NOMO-1 (cell line): Measurements from ENCODE around the gene TEX29.

Source experiments
- DNase-seq, 2 experiments: peaks; one replicate each; lab custom pipeline; 2025; ENCODE audit not compliant: unreplicated experiment in 2 of 2; lab: John Stamatoyannopoulos, UW

Gene TEX29

GRCh38 chr13:111365149-111366005 lies 44.9 kb downstream of the TEX29 start:
- no peak for DNase-seq

DNA sequence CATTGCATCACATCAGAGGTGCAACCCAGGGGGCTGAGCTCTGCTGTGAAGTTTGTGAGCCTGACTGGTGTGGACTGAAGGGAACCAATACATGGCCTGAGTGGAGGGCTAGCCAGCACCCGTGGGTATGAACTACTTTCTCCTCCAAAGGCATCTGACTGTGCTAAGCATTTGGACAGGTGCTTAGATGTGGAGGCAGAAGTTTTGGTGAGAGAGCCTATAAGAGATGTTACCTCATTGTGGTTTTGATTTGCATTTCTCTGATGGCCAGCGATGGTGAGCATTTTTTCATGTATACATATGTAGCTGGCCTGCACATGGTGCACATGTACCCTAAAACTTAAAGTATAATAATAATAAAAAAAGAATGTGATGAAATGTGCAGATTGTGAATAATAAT lies 46.9 kb downstream of the TEX29 start:
- no peak for DNase-seq

DNA sequence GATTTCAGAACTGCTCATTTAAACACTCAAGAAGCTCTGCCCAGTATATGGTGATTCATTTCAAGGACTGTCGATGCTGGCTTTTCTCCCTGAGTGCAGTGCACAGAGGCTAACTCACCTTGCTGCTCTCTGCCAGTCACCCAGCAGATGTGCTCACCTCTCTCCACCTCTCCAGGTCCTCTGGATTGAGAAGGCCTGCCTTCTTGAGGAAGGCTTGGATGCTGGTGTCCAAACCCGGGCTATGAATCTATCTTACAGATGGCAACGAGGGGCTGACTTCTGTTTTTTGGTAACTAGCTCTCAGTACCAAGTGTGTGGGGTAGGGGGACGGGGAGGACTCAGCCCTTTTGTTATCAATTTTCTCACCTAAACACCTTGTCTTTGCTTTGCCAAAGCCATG lies 47.6 kb downstream of the TEX29 start:
- no peak for DNase-seq

GRCh38 chr13:111370147-111370546 lies 49.7 kb downstream of the TEX29 start:
- DNase-seq: no peak

GRCh38 chr13:111370570-111371535 lies 50.4 kb downstream of the TEX29 start:
- DNase-seq: no peak

- DNase-seq: no peak
Observed at GRCh38 chr13:111371720-111372119, 51.3 kb downstream of the TEX29 start.

DNA sequence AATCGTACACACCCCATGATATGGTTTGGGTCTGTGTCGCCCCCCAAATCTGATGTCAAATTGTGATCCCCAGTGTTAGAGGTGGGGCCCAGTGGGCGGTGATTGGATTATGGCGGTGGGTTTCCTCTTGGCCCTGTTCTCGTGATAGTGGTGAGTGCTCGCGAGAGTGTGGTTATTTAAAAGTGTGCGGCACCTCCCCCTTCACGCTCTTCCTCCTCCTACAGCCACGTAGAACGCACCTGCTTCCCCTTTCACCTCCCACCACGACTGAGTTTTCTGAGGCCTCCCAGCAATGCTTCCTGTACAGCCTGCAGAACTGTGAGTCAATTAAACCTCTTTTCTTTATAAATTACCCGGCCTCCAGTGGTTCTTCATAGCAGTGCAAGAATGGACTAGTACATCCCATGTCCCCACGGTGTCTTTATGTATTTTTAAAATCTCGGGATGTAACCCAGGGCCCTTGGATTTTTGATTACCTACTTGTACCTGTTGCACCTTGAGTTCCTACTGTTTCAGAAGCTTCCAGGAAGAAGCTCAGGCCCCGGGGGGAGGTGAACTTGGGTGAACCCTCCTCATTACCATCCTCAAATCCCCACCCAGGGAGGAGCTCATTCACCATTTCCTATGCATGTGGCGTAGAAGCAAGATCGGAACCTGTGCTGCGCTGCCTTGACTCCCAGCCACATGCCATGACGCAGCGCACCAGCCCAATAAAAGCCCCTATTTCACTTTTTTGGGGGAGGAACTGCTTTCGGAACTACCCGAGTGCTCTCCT lies 52.4 kb downstream of the TEX29 start:
- no peak for DNase-seq

DNA sequence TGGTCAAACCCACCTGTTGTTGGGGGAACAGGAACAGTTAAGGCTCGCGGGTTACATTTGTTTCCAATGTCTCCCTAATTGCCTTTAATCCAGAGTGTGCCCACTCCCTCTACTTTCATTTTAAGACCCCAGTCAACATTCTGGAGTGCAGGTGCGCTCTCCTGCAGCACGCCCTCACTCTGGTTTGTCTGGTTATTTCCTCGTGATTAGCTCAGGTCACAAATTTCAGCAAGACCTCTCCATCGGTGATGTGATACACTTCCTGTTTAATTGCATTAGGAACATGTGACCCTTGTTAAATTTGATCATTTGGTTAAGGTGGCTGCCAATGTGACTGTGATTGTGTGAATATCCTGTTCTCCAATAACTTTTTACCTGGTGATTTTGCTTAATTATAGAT lies 53.0 kb downstream of the TEX29 start:
- no peak for DNase-seq

GRCh38 chr13:111380431-111380830 lies 60.0 kb downstream of the TEX29 start:
- DNase-seq: no peak

DNA sequence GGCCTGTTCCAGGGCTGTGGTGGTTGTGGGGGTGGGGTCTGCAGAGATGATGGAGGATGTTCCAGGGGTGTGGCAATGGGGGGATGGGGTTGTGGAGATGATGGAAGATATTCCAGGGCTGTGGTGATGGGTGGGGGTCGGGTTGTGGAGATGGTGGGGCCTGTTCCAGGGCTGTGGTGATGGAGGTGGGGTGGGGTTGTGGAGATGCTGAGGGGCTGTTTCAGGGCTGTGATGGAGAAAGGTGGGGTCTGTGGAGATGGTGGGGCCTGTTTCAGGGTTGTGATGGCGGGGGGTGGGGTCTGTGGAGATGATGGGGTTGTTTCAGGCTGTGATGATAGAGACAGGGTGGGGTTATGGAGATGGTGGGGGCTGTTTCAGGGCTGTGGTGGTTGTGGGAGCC lies 62.0 kb downstream of the TEX29 start:
- DNase-seq: no peak

GRCh38 chr13:111382877-111383276 lies 62.4 kb downstream of the TEX29 start:
- no peak for DNase-seq

GRCh38 chr13:111383591-111384440 lies 63.4 kb downstream of the TEX29 start:
- no peak for DNase-seq

GRCh38 chr13:111384441-111385182 lies 64.2 kb downstream of the TEX29 start:
- no peak for DNase-seq

GRCh38 chr13:111385183-111385857 lies 64.9 kb downstream of the TEX29 start:
- DNase-seq: no peak

- DNase-seq: no peak
Observed at GRCh38 chr13:111387026-111387871, 66.8 kb downstream of the TEX29 start.

- DNase-seq: no peak
Observed at GRCh38 chr13:111387945-111388600, 67.6 kb downstream of the TEX29 start.

DNA sequence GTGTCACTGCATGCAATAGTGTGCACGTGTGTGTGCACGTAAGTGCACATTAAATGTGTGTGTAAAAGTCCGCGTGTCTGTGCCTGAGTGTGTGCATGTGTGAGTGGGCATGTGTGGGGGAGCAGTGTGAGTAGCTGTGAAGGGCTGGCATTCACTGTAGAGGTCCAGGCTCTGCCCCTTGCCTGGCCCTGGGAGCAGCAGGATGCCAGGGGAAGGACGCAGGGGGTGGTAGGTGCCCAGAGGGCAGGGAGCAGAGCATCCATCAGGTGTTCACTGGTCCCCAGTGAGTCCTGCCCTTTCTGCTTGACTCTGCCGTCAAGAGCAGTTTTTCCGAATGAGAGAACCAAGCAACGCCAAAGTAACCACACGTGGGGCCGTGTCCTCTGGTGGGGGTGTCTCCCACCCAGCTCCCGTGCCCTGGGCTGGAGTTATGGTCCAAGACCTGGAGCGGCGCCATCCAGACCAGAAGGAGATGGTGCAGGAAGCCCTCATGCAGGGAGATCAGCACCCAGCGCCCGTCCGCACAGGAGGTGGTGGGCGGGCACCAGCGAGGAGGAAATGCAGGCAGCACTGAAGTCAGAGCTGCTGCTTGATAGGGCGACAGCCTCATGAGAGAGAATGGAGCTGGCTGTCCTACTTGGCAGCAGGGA lies 68.5 kb downstream of the TEX29 start:
- no peak for DNase-seq
